Globus pallidus (tissue), 1 donor: Measurements from ENCODE around the gene ADIPOR2.

ENCODE experiments used
- DNase-seq: peaks from one replicate; pipeline ENCODE4 v3.0.0-alpha.2; 2015; ENCODE audit warnings: low spot score

The ADIPOR2 gene

GRCh38 chr12:1690578-1691122 is at the start of gene ADIPOR2:
Gene ADIPOR2, plus strand, starts transcription at chr12:1691070. Its CDS starts 63,274 bp downstream, at chr12:1754344.
- peak; percentile 95 for DNase-seq

GRCh38 chr12:1642513-1642912 is 48.4 kb upstream of the ADIPOR2 start:
- no peak for DNase-seq

- no peak for DNase-seq
Observed at GRCh38 chr12:1643043-1643442, 47.8 kb upstream of the ADIPOR2 start.

GRCh38 chr12:1643905-1644533 is 46.9 kb upstream of the ADIPOR2 start:
- DNase-seq, result no peak

GRCh38 chr12:1644534-1645438 is 46.1 kb upstream of the ADIPOR2 start:
- DNase-seq, result peak; percentile 93

- DNase-seq, result no peak
Observed at GRCh38 chr12:1645819-1646218, 45.1 kb upstream of the ADIPOR2 start.

GRCh38 chr12:1646569-1647284 is 44.1 kb upstream of the ADIPOR2 start:
- DNase-seq, result no peak

- DNase-seq, result no peak
Observed at GRCh38 chr12:1647285-1647669, 43.6 kb upstream of the ADIPOR2 start.

GRCh38 chr12:1650260-1650977 is 40.5 kb upstream of the ADIPOR2 start:
- no peak for DNase-seq

- DNase-seq, result no peak
Observed at GRCh38 chr12:1650978-1651361, 39.9 kb upstream of the ADIPOR2 start.

- no peak for DNase-seq
Observed at GRCh38 chr12:1651946-1652345, 38.9 kb upstream of the ADIPOR2 start.

- no peak for DNase-seq
Observed at GRCh38 chr12:1655225-1655788, 35.6 kb upstream of the ADIPOR2 start.

GRCh38 chr12:1656902-1657301 is 34.0 kb upstream of the ADIPOR2 start:
- DNase-seq, result peak; percentile 58

GRCh38 chr12:1657688-1658087 is 33.2 kb upstream of the ADIPOR2 start:
- no peak for DNase-seq

- peak; percentile 67 for DNase-seq
Observed at GRCh38 chr12:1660304-1661187, 30.3 kb upstream of the ADIPOR2 start.

GRCh38 chr12:1661553-1662335 is 29.1 kb upstream of the ADIPOR2 start:
- peak; percentile 94 for DNase-seq

- DNase-seq, result no peak
Observed at GRCh38 chr12:1662761-1663439, 28.0 kb upstream of the ADIPOR2 start.

GRCh38 chr12:1663440-1664132 is 27.3 kb upstream of the ADIPOR2 start:
- no peak for DNase-seq
